GM19467 (cell line): ENCODE measurements around the gene LRRC25.

Source experiments
- ATAC-seq: cut with Tn5 transposase; IDR thresholded peaks from one replicate; pipeline ENCODE4 v1.9.1; 2021; ENCODE audit warnings: mild to moderate bottlenecking, moderate library complexity; ENCODE audit not compliant: unreplicated experiment

The LRRC25 gene

GRCh38 chr19:18435842-18436670, 38.6 kb upstream of the LRRC25 start:
- ATAC-seq, result no peak

DNA sequence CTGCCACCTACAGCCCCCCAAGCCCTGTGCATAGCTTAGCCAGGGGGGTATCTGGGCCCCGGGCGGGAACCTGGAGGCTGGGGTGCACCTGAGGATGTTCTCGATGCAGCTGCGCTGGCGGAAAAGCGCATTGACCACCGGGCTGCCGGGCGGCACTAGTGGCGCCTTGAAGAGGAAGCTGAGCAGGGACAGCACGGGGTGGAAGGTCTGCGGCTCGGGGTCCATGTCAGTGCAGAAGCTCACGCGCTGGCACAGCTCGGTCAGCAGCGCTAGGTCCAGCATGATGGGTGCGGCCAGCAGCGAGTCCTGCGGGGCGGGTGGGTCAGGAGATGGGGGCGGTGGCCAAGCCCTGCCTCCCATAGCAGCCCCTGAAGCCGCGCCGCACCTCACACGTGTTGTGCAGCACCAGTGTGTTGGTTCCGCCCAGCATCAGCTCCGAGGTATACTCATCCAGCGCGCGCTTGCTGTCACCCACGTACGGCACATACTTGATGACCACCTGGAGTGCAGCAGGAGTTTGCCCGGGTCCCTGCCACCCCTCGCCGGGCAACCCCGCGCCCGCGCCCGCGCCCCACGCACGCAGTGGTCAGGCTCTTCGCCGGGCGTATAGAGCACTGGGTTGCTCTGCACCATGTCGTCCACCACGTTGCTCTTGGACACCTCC, 37.9 kb upstream of the LRRC25 start:
- ATAC-seq, result no peak

DNA sequence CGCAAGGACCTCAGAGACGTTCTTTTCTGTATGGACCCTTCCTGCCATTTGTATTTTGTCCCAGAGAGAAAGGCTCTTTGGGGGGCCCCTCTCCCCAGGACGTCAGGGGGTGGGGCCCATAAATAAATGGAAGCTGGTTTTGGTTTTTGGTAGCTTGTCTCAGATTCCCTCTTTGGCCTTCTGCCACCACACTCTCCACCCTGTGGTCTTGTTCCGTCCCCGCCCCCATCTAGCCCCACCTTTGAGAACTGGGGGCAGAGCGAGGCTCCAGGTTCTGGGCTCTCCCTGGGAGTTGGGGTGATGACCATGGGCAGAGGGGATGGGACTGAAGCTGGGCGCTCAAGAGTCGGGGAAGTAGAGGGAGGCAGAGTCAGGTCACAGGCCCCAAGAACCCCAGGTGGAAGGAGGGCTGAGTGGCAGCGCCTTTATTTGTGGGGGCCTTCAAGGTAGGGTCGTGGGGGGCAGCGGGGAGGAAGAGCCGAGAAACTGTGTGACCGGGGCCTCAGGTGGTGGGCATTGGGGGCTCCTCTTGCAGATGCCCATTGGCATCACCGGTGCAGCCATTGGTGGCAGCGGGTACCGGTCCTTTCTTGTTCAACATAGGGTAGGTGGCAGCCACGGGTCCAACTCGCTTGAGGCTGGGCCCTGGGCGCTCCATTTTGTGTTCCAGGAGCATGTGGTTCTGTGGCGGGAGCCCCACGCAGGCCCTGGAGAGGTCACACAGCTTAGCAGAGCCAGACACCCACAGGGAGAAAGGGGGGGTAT, 37.2 kb upstream of the LRRC25 start:
- ATAC-seq, result no peak

GRCh38 chr19:18433735-18434398, 36.4 kb upstream of the LRRC25 start:
- no peak for ATAC-seq

DNA sequence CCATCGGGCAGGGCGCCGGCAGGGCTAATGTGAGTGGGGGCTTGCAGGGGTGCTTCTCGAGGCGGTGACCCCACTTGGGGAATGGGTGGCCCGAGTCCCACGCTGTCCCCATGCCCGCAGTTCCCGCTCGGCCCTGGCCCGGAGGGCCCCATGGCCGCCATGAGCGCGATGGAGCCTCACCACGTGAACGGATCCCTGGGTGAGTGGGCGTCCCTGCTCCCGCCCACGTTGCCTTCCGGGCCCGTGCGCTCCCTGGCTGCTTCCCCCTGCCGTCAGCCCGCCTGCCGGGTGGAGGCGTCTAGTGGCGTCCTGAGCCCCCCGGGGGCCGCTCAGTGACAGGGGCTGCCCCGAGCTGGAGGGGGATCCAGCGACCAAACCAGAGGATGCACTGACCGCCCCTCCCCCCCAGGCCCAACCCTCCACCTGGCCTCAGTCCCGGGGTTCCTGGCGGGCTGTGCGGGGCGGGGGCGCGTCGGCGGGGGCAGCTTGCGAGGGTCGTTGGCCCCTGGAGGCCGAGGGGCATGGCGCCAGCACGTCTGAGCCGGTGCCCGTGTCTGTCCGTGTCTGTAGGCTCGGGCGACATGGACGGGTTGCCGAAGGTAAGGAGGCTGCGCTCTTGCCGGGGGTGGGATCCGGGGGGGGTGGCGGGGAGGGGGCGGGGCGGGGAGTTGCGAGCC, 35.7 kb upstream of the LRRC25 start:
- no peak for ATAC-seq

- no peak for ATAC-seq
Measured at GRCh38 chr19:18432275-18433014, 35.0 kb upstream of the LRRC25 start.

- no peak for ATAC-seq
Measured at GRCh38 chr19:18431351-18432197, 34.2 kb upstream of the LRRC25 start.

DNA sequence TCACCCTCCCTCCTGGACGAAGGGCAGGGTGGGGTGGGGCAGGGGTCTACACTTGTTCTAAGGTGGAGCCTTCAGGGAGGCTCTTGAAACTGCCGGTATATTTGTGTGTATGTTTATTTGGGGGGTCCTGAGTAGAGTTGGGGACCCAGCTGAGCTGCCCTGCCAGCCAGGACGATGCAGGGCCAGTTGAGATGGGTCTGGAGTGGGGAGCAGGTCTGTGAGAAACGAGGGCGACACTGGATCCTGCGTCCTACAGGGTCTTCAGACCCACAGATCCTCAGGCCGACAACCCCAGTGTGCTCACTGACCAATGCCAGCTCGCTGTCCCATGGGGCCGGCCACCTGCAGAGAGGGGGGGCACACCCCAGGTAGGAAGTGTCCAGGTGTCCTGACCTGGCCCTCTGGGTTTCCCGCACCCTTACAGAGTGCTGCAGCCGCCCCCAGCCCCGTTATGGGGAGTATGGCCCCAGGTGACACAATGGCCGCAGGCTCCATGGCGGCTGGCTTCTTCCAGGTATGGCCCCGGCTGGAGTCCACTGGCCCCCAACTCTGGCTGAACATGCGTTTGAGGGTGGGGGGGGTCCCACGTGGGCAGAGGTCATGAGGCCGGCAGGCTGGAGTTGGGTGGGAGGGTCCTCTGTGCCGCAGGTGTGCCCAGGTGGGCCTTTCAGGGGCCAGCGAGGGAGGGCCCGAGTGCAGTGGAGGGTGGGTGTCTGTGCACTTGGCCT, 33.2 kb upstream of the LRRC25 start:
- no peak for ATAC-seq

DNA sequence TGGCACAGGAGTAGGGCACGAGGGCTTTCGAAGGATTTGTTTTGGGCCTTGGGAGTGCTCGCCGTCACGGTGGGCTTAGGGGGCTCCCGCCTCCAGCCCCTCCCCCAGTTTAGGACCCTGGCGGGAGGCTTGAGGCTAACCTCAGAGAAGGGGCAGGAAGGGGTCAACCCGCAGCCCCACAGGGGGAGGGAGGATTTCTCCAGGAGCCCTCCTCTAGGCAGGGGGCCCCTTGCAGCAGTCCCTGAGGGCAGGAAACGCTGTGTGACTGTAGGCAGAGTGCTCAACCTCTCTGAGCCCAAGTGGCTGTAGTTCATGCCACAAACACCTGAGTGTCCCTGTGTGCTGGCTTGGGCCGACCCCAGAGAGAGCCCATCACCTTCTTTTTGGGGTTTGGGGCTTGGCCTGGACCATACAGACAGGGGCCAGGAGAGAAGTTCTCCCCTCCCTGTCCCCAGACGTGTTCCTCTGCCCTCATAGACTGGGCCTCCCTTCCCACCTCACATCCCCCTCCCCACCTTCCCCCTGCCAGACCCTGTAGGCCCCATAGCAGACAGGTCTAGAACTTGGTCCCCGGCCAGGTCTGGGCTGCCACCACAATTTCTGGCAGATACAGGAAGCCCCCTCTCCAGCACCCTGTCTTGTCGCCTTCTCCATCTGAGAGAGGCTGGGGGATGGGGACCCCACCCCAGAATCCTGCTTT, 32.4 kb upstream of the LRRC25 start:
- ATAC-seq, result no peak

DNA sequence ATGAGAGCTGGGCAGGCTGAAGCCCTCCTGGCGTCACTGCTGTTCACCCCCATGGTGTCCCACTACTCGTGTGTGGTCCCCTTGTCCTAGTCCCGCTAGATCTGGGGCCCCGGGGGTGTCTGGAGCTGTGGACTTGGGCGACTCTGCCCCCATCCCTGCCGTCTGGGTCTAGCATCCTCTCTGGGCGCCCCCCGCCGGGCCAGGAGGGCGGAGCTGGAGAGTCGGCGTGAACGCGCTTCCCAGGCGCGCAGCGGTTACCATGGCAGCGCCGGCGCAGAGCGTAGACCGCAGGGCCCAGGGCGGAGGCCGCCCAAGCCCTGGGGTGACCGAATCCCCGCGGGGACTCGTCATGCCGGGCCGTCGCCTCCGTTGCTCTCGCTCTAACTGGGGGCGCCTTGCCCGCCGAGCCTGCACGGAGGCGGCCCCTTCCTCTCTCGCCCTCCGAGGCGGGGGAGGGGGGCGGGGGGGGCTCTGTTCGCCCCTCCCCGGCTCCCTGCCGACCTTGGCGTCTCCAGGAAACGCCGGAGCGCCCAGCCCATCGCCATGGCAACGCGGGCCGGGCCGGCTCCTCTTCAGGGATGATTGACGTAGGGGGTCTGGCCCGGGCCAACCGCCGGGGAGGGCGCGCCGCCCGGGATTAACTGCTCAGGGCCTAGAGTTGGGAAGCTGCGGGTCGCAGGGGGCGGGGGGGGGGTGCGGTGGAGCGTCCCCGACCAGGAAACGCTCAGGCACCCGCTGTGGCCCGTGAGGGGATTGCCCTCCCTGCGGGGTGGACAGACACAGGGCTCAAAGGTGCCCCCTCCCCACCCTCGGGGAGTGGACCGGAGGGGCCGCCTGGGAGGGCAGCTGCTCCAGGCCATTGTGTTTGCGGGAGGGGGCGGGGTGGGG, 31.6 kb upstream of the LRRC25 start:
- ATAC-seq, result peak; percentile 50

DNA sequence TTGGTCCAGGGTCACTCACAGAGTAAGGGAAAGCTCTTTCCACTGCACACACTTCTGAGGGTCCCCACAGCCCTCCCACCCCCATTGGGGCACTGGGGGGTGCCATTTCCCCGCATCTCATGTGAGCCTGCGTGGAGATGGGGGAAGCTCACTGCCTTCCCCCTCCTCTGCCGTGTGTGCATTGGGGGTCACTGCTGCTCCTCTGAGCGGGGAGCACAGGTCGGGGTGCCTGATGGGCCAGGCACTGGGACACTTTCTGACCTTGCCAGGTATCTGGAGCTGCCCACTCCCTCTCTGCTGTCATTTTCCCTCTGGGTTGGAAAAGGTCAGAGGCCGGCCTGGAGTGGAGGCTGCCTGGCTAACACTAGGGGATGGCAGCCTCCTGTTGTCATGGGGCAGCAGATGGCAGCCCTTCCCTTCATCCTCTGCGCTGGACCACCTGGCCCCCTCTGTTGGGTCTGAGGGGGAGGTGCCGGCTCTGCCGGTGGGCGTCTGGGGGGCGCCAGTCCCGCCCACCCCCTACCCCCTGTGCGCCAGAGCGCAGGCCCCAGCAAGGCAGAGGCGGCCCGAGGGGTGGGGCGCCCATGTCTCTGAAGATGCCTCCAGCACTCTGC, 30.9 kb upstream of the LRRC25 start:
- peak; percentile 2 for ATAC-seq

- no peak for ATAC-seq
Measured at GRCh38 chr19:18427743-18428113, 30.3 kb upstream of the LRRC25 start.

DNA sequence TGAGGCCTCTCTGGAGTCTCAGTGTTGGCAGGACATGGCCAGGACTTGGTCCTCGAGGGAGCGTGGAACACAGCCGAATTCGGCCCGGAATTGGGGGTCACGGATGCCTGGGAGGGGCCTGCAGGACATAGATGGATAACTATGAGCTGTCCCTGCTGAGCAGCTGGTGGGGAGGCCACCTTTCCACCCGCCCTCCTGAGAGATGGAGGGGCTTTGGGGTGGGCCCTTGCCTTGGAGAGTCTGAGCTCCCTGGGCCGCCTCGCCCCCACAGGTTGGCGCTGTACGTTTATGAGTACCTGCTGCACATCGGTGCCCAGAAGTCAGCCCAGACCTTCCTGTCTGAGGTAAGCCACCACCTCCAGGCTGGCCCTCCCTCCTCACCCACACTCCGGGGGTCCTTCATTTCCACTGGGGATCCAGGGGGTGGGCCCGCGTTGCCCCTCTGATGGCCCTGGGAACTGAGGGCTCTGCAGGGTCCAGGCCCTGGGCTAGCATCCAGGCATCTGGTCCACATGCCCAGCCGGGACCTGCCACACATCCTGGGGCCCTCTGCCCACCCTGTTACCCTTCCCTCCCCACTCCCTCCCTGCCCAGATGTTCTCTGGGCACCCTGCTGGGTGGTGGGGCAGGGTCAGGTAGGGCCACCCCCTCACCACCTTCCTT, 29.8 kb upstream of the LRRC25 start:
- no peak for ATAC-seq

GRCh38 chr19:18426416-18426767, 29.0 kb upstream of the LRRC25 start:
- no peak for ATAC-seq

DNA sequence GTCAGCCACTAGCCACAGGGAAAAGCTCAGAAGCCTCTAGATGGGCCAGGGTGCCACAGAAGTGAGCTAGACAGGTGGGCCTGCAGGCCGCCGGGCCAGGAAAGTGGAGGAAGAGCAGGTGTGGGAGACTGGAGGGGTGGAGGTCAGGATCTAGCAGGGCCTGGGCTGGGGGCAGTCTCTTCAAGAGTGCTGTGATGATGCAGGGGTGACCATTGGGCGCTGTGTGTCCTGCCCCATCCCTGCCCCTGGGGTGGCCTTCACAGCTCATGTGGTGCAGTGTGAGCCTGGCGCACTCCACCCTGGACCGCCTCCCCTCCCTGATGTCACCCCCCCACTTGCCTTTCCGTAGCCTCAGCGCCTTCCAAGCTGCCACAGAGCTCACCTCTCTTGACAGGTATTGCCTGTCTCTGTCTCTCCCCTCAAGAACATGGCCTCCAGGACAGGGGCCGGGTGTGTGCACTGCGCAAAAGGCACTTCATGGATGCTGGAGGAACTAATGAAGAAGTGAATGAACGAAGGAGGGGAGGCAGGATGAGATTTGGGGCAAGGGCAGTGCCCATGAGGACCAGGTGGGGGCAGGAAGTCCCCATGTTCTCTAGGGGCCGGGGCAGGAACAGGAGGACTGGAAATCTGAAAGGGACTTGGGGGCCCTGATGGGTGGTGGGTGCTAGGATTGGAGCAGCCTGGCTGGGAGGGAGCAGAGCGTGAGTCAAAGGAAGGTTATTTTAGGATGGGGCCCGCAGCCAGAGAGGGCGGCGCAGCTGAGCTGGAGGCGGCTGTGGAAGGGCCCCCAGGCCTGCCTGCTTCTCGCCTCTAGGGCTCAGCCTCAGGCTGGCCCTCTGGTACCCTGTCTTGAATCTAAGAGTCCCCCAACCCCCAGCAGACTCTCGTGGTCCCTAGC, 28.3 kb upstream of the LRRC25 start:
- ATAC-seq, result no peak
